HCT116 (cell line): ENCODE results near the gene ZNF134. TPM values are rescaled to one million over a fixed set of nuclear protein-coding genes. Genes with fewer than 3 reads are reported as not detected.

ENCODE experiments used
- ATAC-seq: fragments of 200-7000 bp; cut with Tn5 transposase; 2 replicates; pipeline ENCODE4 v1.9.1; 2020; ENCODE audit warnings: mild to moderate bottlenecking, moderate library complexity
- BruUV-seq: library from RNA; stranded (reverse); fragments of 400-500 nt; replicated peaks from 2 replicates; lab custom pipeline; 2021; lab: Mats Ljungman, UMichigan
- CTCF ChIA-PET: fragments of 300-600 bp; sonication (Branson Sonifier 250); formaldehyde crosslinking; loops from one replicate; lab custom pipeline; 2021; ENCODE audit warnings: antibody characterized with exemption; lab: Charles Lee
- POLR2A ChIA-PET: fragments of 300-600, 350-600 bp; sonication (Branson Sonifier 250); formaldehyde crosslinking; loops from one replicate; lab custom pipeline; 2021; ENCODE audit warnings: antibody characterized with exemption; lab: Charles Lee
- RAD21 ChIA-PET, 2 experiments: fragments of 300-600 bp; sonication (Branson Sonifier 250); formaldehyde crosslinking; loops; one replicate each; lab custom pipeline; 2023; ENCODE audit warnings: low total read pairs in 2 of 2; ENCODE audit not compliant: uncharacterized antibody in 2 of 2, unreplicated experiment in 2 of 2, low non-redundant PET in 1 of 2; lab: Charles Lee
- DNase-seq: peaks from one replicate; pipeline ENCODE4 v3.0.0-alpha.2; 2010; ENCODE audit warnings: low read depth, low spot score
- H2AFZ ChIP-seq: fragments of 200-600 bp; shearing (Covaris generic), sonication (generic); 2 replicates; pipeline ENCODE4 v1.6.1; 2017; ENCODE audit warnings: low read depth, mixed run types, mixed read lengths, antibody characterized with exemption, low read length; ENCODE audit not compliant: poor library complexity, severe bottlenecking
- H3K27ac ChIP-seq: 2 replicates; pipeline ENCODE4 v1.5.1; 2012; ENCODE audit warnings: low read depth, low read length
- H3K27me3 ChIP-seq: fragments of 200-600 bp; sonication (generic); 2 replicates; pipeline ENCODE4 v1.6.1; 2016; ENCODE audit warnings: mixed run types, low read length, mixed read lengths; ENCODE audit not compliant: insufficient read depth
- H3K36me3 ChIP-seq, 2 experiments: fragments of 200-500 bp in 1 of 2; fragments of 200-600 bp in 1 of 2; sonication (Bioruptor generic) in 1 of 2; sonication (generic) in 1 of 2; 2 replicates each; pipeline versions ENCODE4 v1.5.1 to v1.6.1; 2014 to 2016; ENCODE audit warnings: low read length in 2 of 2, inconsistent platforms in 1 of 2, mixed read lengths in 1 of 2, mixed run types in 1 of 2; ENCODE audit not compliant: insufficient read depth in 2 of 2, control insufficient read depth in 1 of 2
- H3K4me1 ChIP-seq, 2 experiments: fragments of 200-600 bp in 1 of 2; sonication (generic) in 1 of 2; 2 replicates each; pipeline versions ENCODE4 v1.5.1 to v1.6.1; 2012 to 2017; ENCODE audit warnings: low read length in 2 of 2, inconsistent platforms in 1 of 2, mild to moderate bottlenecking in 1 of 2, mixed read lengths in 1 of 2, mixed run types in 1 of 2, moderate library complexity in 1 of 2; ENCODE audit not compliant: insufficient read depth in 2 of 2, control insufficient read depth in 1 of 2
- H3K4me2 ChIP-seq: fragments of 200-600 bp; sonication (generic); 2 replicates; pipeline ENCODE4 v1.6.1; 2017; ENCODE audit warnings: mixed run types, low read length, mixed read lengths
- H3K4me3 ChIP-seq, 2 experiments: fragments of 200-600 bp in 1 of 2; sonication (generic) in 1 of 2; replicated peaks in 1 of 2; 2 replicates each; pipeline ENCODE4 v1.5.1; 2011 to 2016; ENCODE audit warnings: low read length in 2 of 2, control low read depth in 1 of 2, low read depth in 1 of 2, mild to moderate bottlenecking in 1 of 2, mixed read lengths in 1 of 2, mixed run types in 1 of 2
- H3K79me2 ChIP-seq: fragments of 200-600 bp; sonication (generic); 2 replicates; pipeline ENCODE4 v1.6.1; 2017; ENCODE audit warnings: mild to moderate bottlenecking, mixed run types, low read length, moderate library complexity, mixed read lengths; ENCODE audit not compliant: insufficient read depth
- H3K9ac ChIP-seq: fragments of 200-600 bp; sonication (generic); 2 replicates; pipeline ENCODE4 v1.6.1; 2016; ENCODE audit warnings: low read length, mixed read lengths
- H3K9me2 ChIP-seq: fragments of 200-600 bp; sonication (generic), shearing (Covaris generic); 2 replicates; pipeline ENCODE4 v1.6.1; 2017; ENCODE audit warnings: mixed run types, mild to moderate bottlenecking, moderate library complexity; ENCODE audit not compliant: insufficient read depth
- H3K9me3 ChIP-seq, 2 experiments: fragments of 200-500 bp in 1 of 2; fragments of 200-600 bp in 1 of 2; sonication (Bioruptor generic) in 1 of 2; sonication (generic) in 1 of 2; 2 replicates each; pipeline ENCODE4 v1.6.1; 2014 to 2017; ENCODE audit warnings: low read length in 2 of 2, mixed read lengths in 2 of 2, inconsistent platforms in 1 of 2, low read depth in 1 of 2, mild to moderate bottlenecking in 1 of 2, mixed run types in 1 of 2, moderate library complexity in 1 of 2; ENCODE audit not compliant: control insufficient read depth in 1 of 2, insufficient read depth in 1 of 2
- H4K20me1 ChIP-seq: fragments of 200-600 bp; sonication (generic), shearing (Covaris generic); 2 replicates; pipeline ENCODE4 v1.6.1; 2017; ENCODE audit warnings: mixed run types, mild to moderate bottlenecking, moderate library complexity; ENCODE audit not compliant: insufficient read depth
- ATF3 ChIP-seq: IDR thresholded peaks from 2 replicates; pipeline ENCODE4 v1.6.1; 2012
- CBX3 ChIP-seq: IDR thresholded peaks from 2 replicates; pipeline ENCODE4 v1.6.1; 2012; ENCODE audit warnings: low read depth
- CEBPB ChIP-seq: IDR thresholded peaks from 2 replicates; pipeline ENCODE4 v1.6.1; 2012; ENCODE audit warnings: low read depth
- CTCF ChIP-seq, 3 experiments: fragments of 200-600 bp in 1 of 3; sonication (generic) in 1 of 3; IDR thresholded peaks in 2 of 3; conservative IDR thresholded peaks in 1 of 3; 2 replicates each; pipeline ENCODE4 v1.5.1; 2012 to 2017; ENCODE audit warnings: low read depth in 2 of 3, low read length in 2 of 3, antibody characterized with exemption in 1 of 3, borderline replicate concordance in 1 of 3, control low read depth in 1 of 3, mild to moderate bottlenecking in 1 of 3, mixed read lengths in 1 of 3, mixed run types in 1 of 3, moderate library complexity in 1 of 3; ENCODE audit not compliant: insufficient read depth in 1 of 3
- EGR1 ChIP-seq: IDR thresholded peaks from 2 replicates; pipeline ENCODE4 v1.6.1; 2012; ENCODE audit warnings: low read depth
- ELF1 ChIP-seq: IDR thresholded peaks from 2 replicates; pipeline ENCODE4 v1.6.1; 2012; ENCODE audit warnings: low read depth, borderline replicate concordance
- EZH2 ChIP-seq: fragments of 200-600 bp; sonication (generic); IDR thresholded peaks from 2 replicates; pipeline ENCODE4 v1.6.1; 2017; ENCODE audit warnings: antibody characterized with exemption, mixed run types
- EZH2phosphoT487 ChIP-seq: fragments of 200-600 bp; IDR thresholded peaks from 2 replicates; pipeline ENCODE4 v1.6.1; 2018; ENCODE audit warnings: antibody characterized with exemption, borderline replicate concordance
- FOSL1 ChIP-seq: IDR thresholded peaks from 2 replicates; pipeline ENCODE4 v1.6.1; 2012; ENCODE audit warnings: low read depth
- JUND ChIP-seq: IDR thresholded peaks from 2 replicates; pipeline ENCODE4 v1.6.1; 2012
- MAX ChIP-seq: IDR thresholded peaks from 2 replicates; pipeline ENCODE4 v1.6.1; 2012
- POLR2A ChIP-seq: IDR thresholded peaks from 2 replicates; pipeline ENCODE4 v1.7.0; 2011; ENCODE audit warnings: borderline replicate concordance; ENCODE audit not compliant: insufficient read depth, insufficient read length; ENCODE audit errors: extremely low read depth
- RAD21 ChIP-seq: IDR thresholded peaks from 2 replicates; pipeline ENCODE4 v1.6.1; 2012; ENCODE audit warnings: low read depth, mild to moderate bottlenecking
- REST ChIP-seq: IDR thresholded peaks from 2 replicates; pipeline ENCODE4 v1.6.1; 2012; ENCODE audit warnings: low read depth
- SIN3A ChIP-seq: IDR thresholded peaks from 2 replicates; pipeline ENCODE4 v1.6.1; 2012; ENCODE audit warnings: low read depth
- SP1 ChIP-seq: IDR thresholded peaks from 2 replicates; pipeline ENCODE4 v1.6.1; 2012; ENCODE audit warnings: low read depth
- TCF7L2 ChIP-seq: IDR thresholded peaks from 2 replicates; pipeline ENCODE4 v1.7.0; 2011; ENCODE audit warnings: borderline replicate concordance, inconsistent platforms; ENCODE audit not compliant: insufficient read depth, insufficient read length; ENCODE audit errors: extremely low read depth
- ZBTB33 ChIP-seq: IDR thresholded peaks from 2 replicates; pipeline ENCODE4 v1.6.1; 2011; ENCODE audit warnings: mild to moderate bottlenecking, low read length, moderate library complexity; ENCODE audit not compliant: insufficient replicate concordance; ENCODE audit errors: extremely low read depth
- ZFX ChIP-seq: fragments of 450-650 bp; IDR thresholded peaks from 2 replicates; pipeline ENCODE4 v1.6.1; 2017
- intact Hi-C: fragments of 100-400 bp; cut with micrococcal nuclease; formaldehyde crosslinking; loops from 2 replicates; pipeline ENCODE4 v1.10.0; 2022
- total RNA-seq: library from RNA; stranded (reverse); gene quantifications from one replicate; pipeline ENCODE4 v1.2.1, GENCODE V29; 2021; ENCODE audit not compliant: unreplicated experiment

The ZNF134 gene
- total RNA-seq, 1 experiment from 2014 or later = 8.4 TPM

- H2AFZ ChIP-seq = peak within 1 kb of the TSS; percentile 78
- peak within 1 kb of the TSS; percentile 74 to 78 for H3K4me3 ChIP-seq
- peak within 1 kb of the TSS; percentile 68 for H3K27ac ChIP-seq
- BruUV-seq = no TSS peak
- H3K4me1 ChIP-seq = peaks cover 2 to 18% of the 10 kb centered on the region in 2 experiments; a peak in 3 of 4 replicates
- peak within 1 kb of the TSS; percentile 59 for H3K9ac ChIP-seq
- CTCF ChIA-PET = no interaction called here
- intact Hi-C loops = loop anchor here (1.0 to 10.0 kb wide), 6 partner anchors 21 to 338 kb away; partner anchors contain the start of genes ZNF134, ZNF17, ZNF417 and ZNF530
- peak within 1 kb of the TSS; percentile 90 for H3K4me2 ChIP-seq
- DNase-seq = peak; percentile 99
- H3K9me3 ChIP-seq = peaks cover 25 to 32% of the 10 kb centered on the region in 2 experiments; a peak in 3 of 4 replicates
- H3K27me3 ChIP-seq = no peaks in the 10 kb centered on the region
- no peaks in the 10 kb centered on the region for H4K20me1 ChIP-seq
- H3K79me2 ChIP-seq = peaks cover 10% of the 10 kb centered on the region; the same call in 1 of the 2 replicates
- RAD21 ChIA-PET = interaction anchor here in 1 of 2 experiments (0.6 kb wide), 1 partner anchor 178 kb away, joined by 3 read pairs; no protein-coding TSS in a partner anchor
- H3K36me3 ChIP-seq = peaks cover 4 to 20% of the 10 kb centered on the region in 2 experiments
- POLR2A ChIA-PET = no interaction called here
- H3K9me2 ChIP-seq = no peaks in the 10 kb centered on the region
- peak; percentile 95 for ATAC-seq
- TF ChIP-seq EZH2 = no peak
- peak; percentile 89 for TF ChIP-seq SP1
- no peak for TF ChIP-seq EZH2phosphoT487
- peak; percentile 22 for TF ChIP-seq ZBTB33
- TF ChIP-seq TCF7L2 = peak; percentile 34
- no peak for TF ChIP-seq REST
- TF ChIP-seq ATF3 = no peak
- 0 out of 2 replicates have a peak, but pooled peaks have one; percentile 31 for TF ChIP-seq RAD21
- TF ChIP-seq ZFX = peak; percentile 34; the same call in 1 of the 2 replicates
- peak; percentile 87 for TF ChIP-seq ELF1
- TF ChIP-seq CBX3 = peak; percentile 84
- TF ChIP-seq MAX = peak; percentile 79
- TF ChIP-seq EGR1 = no peak
- TF ChIP-seq JUND = no peak
- TF ChIP-seq SIN3A = peak; percentile 30; the same call in 1 of the 2 replicates
- TF ChIP-seq POLR2A = no peak
- TF ChIP-seq CEBPB = no peak
- TF ChIP-seq FOSL1 = no peak
- TF ChIP-seq CTCF (IDR thresholded peaks at IDR 0.05 in 2 of 3, conservative IDR thresholded peaks at IDR 0.05 in 1 of 3; ENCODE audit: borderline replicate concordance in 1 of 3, insufficient read depth in 1 of 3, low read depth in 2 of 3, low read length in 2 of 3) = 0 out of 6 replicates have a peak, but pooled peaks of 2 of the 3 experiments have one; percentile 9 to 12
Observed at GRCh38 chr19:57578487-57579205, 35.4 kb upstream of the ZNF134 start, which contains the start of gene ZNF416. ZNF416 (minus strand) TSS chr19:57578911; CDS start chr19:57578704, 207 bp downstream.
